COLO829 (cell line): ENCODE results near the gene ZNF697.
A peak's percentile ranks its signal among the peaks of the same experiment; 100 is the strongest.

ENCODE experiments used
- DNase-seq: peaks from one replicate; pipeline ENCODE4 v3.0.0; 2012; ENCODE audit warnings: low spot score

The ZNF697 gene

GRCh38 chr1:119662034-119662437 is 14.0 kb upstream of the ZNF697 start:
- DNase-seq = no peak

GRCh38 chr1:119660253-119661083 is 12.4 kb upstream of the ZNF697 start:
- DNase-seq = no peak

- no peak for DNase-seq
Measured at GRCh38 chr1:119659628-119660027, 11.6 kb upstream of the ZNF697 start.

GRCh38 chr1:119656410-119656955 is 8.4 kb upstream of the ZNF697 start:
- no peak for DNase-seq

DNA sequence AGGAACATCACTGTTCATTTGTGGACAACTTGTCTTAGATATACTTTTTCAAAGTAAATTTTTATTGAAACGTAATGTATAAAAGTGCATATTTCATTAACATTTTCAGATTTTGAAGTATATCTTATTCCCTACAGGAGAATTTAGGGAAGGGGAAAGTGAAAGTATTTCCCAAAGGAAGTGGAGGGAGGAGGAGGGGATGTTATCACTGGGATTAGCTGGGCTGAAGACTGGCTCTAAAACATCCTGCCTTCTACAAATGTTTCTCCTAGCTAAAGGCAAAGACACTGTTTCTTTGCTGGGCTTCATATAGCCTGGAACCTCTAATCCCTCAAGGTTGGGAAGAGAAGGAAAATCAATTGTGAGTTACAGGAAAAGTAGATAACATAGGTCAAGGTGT is 7.1 kb upstream of the ZNF697 start:
- DNase-seq = no peak

- no peak for DNase-seq
Measured at GRCh38 chr1:119653839-119654170, 5.7 kb upstream of the ZNF697 start.

DNA sequence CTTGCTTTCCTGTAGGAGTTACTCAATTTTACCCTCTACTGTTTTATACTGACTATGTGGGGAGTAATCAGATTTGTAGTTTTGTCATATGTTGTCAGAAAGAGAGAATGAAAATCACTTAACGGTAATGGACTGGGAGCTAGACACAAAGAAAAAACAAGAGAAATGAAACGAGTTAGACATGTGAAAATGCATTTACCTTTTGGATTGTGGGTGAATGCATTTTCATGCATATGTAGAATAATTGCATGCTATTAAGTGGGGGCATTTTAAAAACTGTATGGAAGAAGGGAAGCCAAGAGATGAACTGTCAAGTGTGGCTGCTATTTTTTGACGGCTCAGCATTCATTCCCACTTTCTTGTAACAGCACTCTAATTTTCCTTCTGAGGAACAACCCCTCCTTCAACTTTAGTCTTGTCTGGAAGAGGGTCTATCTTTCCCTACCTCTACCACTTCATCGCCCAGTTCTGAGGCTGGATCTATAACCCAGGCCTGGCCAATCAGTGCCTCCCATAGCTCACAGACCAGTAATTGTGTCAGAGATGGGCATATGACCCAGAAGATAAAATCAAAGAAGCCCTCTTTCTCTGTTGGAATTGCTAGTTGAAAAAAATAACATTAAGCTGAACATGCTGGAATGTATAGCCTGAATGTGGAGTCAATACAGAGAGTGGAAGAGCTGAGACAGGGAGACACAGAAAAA is 5.2 kb upstream of the ZNF697 start:
- no peak for DNase-seq

GRCh38 chr1:119652587-119652986 is 4.5 kb upstream of the ZNF697 start:
- no peak for DNase-seq

- no peak for DNase-seq
Measured at GRCh38 chr1:119651641-119652040, 3.6 kb upstream of the ZNF697 start.

GRCh38 chr1:119651133-119651532 is 3.1 kb upstream of the ZNF697 start:
- no peak for DNase-seq

DNA sequence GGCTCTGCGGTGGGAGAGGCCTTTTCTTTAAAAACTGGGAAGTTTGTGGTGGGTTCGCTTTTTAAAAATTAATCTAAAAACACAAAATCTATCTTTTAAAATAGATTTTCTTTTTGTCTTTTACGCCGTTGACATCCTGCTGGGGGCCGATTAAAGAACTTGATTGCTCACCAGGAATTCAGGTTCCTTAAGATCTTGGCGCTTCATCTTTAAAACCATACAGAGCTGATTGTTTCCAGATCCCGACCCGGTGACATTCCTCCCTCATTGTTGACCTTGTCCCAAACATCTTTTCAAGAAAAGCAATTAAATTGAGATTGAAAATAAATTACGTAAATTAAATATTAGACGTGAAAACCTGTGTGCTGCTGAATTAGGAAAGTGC is 546 bp upstream of the ZNF697 start:
- no peak for DNase-seq

- no peak for DNase-seq
Measured at GRCh38 chr1:119647228-119647733, 785 bp downstream of the ZNF697 start.

- no peak for DNase-seq
Measured at GRCh38 chr1:119646521-119647227, 1.4 kb downstream of the ZNF697 start.

DNA sequence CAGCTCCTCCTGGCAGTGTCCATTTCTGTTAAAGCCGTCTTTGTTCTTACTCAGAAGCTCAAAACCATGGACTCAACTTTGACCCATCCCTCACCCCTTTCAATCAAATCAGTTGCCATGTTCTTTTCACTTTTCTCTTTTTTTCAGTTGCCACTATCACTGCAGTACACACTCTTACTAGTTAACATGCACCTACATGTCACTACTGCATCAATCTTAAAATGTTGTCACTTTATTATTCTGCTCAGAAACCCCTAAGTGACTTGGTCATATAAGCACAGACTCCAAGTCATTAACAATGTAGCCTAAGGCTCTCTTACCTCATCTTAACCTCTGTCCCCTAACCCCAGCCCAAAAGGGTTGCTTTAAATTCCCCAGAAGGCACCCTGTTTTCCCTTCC is 9.0 kb downstream of the ZNF697 start:
- DNase-seq = no peak

DNA sequence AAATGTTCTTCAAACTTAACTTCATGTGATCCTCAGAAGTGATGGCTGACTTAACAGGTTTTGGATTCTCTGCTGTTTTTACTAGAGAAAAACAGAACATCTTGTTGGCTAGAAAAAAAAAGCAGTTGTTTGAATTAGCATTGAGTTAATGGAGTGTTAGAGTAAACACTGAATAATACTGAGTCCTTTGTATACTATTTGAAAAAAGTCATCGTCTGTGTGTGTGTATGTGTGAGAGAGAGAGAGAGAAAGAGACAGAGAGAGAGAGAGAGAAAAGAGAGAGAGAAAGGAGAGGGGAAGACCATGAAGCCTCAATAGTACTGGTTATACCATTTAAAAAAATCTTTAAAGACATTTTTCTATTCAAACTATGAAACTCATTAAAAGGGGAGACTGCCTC is 10.4 kb downstream of the ZNF697 start:
- DNase-seq = no peak

DNA sequence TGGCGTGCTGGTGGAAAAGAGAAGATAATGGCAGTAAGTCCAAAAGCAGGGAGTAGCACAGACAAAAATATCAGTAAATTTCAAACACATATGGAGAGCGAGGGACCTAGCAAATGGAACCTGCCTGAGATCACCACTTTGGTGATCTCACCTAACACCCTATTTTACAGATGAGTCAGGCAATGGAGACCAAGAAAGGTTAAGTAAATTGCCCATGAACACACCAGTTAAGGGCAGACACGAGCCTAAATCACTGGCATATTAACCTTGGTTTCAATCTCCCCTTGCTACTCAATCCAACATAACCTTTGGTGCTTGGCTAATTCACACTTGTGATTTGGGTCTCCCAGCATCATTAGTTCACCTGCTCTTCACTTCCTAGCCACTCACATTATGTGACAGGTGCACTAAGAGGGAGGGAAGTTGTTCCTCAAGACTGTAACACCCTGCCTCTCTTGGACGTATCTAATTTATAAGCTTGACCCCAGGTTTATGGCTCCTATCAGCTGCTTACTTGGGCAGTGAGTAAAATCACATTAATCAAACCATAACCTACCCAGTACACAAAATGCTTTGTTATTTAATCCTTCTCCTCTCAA is 11.5 kb downstream of the ZNF697 start:
- no peak for DNase-seq

DNA sequence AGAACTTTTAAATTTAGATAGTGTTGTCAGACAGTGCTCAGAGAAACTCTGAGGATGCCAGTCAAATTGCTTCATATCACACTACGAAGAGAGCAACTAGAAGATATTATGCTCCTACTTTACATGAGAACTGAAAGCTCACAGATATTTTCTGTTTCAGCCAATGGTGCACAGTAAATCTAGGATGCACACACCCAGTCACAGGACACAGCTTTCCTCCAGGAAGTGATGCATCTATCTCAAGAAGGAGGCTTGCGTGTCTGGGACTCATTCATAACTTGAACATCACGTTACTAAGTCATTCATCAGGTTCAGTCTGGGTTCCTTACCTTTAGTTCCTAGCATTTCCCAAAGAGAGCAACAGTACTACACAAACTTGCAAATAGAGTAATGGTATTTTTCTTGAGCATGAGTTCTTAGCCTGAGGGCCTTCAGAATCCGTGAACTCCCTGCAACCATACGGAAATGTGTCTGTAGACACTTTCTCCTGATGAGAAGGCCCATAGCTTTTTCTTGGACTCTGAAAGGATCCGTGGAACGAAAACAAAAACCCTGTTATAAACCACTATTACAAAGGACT is 12.2 kb downstream of the ZNF697 start:
- DNase-seq = peak; percentile 82

DNA sequence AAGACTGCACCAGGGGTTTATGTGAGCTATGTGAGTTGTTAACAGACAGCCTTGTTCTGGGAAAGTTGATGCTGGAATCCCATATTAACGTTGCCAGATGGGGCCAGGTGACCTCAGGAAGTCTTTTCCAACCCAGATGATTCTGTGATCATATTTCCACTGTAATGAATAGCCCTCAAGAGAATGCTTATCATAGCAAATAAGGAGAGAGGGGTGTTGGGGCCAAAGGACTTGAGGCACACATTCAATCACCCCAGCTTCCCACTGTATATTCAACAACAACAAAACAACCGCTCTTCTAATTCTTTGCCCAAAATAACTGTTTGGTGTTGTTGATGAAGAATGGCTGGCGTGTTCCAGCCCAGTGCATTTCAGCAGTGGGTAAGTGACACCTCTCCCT is 14.1 kb downstream of the ZNF697 start:
- no peak for DNase-seq

- DNase-seq = no peak
Measured at GRCh38 chr1:119633575-119633974, 14.5 kb downstream of the ZNF697 start.

GRCh38 chr1:119632841-119633240 is 15.2 kb downstream of the ZNF697 start:
- DNase-seq = no peak

GRCh38 chr1:119632103-119632490 is 16.0 kb downstream of the ZNF697 start:
- no peak for DNase-seq
